Spleen (tissue), 7 donors: Measurements from ENCODE around the gene IKBKE.

Experiments
- CTCF ChIP-seq, 11 experiments: fragments of 200-600 bp in 7 of 11; fragments of 450-650 bp in 4 of 11; sonication (generic) in 4 of 11; IDR thresholded peaks in 8 of 11; conservative IDR thresholded peaks in 3 of 11; 1 replicate in 7 of 11; 2 replicates in 4 of 11; pipeline versions ENCODE4 v1.4.0 to v1.8.0; 2016 to 2021; ENCODE audit warnings: antibody characterized with exemption in 11 of 11, inconsistent platforms in 4 of 11, mild to moderate bottlenecking in 1 of 11
- POLR2A ChIP-seq, 3 donors: fragments of 450-650 bp; IDR thresholded peaks; one replicate each; pipeline ENCODE4 v1.5.1; 2017; ENCODE audit warnings: antibody characterized with exemption in 3 of 3, mild to moderate bottlenecking in 1 of 3
- POLR2AphosphoS5 ChIP-seq, 3 donors: sonication (generic); formaldehyde crosslinking; IDR thresholded peaks; one replicate each; pipeline ENCODE4 v1.5.1; 2017; ENCODE audit warnings: antibody characterized with exemption in 3 of 3
- donor health status: DM: no; HTN: no; CAD: no; lungs with moderate emphysema.
- donor health status: DM: no; HTN: no; CAD: no.
- donor health status: DM: no; HTN: no; CAD: no.

GRCh38 chr1:206491616-206492015, 21.3 kb downstream of the IKBKE start:
- TF ChIP-seq CTCF (IDR thresholded peaks at IDR 0.05 in 8 of 11, conservative IDR thresholded peaks at IDR 0.05 in 3 of 11) = no peak
- no peak for TF ChIP-seq POLR2AphosphoS5 (IDR thresholded peaks at IDR 0.05)
- no peak for TF ChIP-seq POLR2A (IDR thresholded peaks at IDR 0.05)
